Hematopoietic multipotent progenitor cell treated with erythropoietin and hydrocortisone succinate and interleukin-3 and kit ligand, for 4 days (in vitro differentiated cells): ENCODE data around the gene AGK.
"Not testable (repeated sequence)": the region's sequence is repeated elsewhere in the genome, so short reads cannot be mapped to it uniquely, and the experiment has no call there.

Source experiments
- DNase-seq: peaks from one replicate; pipeline ENCODE4 v3.0.0-alpha.2; 2015

Gene AGK

DNA sequence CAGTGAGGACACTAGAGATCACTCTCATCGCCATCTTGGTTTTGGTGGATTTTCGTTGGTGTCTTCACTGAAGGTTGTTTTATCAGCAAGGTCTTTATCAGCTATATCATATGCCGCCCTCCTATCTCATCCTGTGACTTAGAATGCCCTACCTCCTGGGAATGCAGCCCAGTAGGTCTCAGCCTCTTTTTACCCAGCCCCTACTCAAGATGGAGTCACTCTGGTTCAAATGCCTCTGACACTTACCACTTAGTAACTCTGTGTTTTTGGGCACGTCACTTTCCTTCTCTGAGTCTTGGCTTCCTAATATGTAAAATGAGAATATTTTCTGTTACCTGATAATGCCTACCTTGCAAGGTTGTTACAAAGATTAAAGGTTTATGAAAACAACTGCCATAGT, 37.7 kb downstream of the AGK start:
- DNase-seq = no peak

DNA sequence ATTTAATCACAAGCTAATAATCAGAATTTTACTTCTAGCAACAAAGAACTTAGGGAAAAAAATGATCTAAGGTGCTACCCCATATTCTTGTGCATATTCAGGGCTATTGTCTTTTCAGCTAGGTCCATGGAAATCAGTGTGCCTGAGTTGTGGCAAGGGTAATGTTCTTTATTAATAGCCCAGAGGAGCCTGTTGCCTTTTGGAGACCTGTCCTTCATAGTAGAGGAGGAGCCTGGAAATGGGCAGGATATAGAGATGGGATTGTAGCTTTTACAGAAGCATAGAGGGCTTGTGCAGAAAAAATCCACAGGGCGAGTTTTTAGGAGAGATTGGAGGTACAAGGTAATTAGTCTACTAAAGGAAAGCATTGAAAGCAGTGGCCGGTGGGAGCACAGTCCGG, 38.9 kb downstream of the AGK start:
- DNase-seq = no peak

DNA sequence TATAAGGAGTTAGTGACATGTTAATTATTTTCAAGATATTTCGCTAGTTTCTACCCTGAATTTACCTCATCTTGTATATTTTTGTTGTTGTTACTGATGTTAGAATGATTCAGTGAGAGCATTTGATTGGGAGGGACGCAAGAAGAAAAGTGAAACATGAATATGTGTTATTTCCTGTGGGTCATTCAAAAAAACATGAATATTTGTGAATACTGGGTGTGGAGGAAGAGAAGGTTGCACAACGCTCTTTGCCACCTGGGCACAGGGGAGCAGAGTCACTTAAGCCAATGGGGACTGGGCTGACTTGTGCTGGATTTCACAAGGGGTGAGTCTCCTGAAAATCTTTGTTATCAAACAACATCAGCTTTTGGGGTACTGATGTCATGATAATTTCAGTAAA, 39.5 kb downstream of the AGK start:
- DNase-seq = peak; percentile 2

DNA sequence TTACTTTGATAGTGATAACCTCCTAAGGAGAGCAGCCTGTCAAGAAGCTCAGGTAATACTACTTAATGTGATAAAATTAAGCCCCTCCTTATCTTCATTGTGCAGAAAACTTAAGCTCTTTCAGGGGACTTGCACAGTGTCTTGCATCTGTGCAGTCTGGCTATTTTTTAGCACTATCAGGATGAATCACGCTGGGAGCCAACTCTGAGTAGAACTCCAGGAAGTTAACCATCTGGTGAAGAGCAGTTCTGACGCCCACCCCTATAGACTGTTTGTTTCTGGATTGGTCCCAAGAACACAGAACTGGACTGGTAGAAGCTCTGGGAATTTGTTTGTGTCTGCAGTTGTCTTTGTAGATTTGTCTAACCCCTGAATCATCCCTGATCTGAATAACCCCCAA, 41.9 kb downstream of the AGK start:
- peak; percentile 55 for DNase-seq

DNA sequence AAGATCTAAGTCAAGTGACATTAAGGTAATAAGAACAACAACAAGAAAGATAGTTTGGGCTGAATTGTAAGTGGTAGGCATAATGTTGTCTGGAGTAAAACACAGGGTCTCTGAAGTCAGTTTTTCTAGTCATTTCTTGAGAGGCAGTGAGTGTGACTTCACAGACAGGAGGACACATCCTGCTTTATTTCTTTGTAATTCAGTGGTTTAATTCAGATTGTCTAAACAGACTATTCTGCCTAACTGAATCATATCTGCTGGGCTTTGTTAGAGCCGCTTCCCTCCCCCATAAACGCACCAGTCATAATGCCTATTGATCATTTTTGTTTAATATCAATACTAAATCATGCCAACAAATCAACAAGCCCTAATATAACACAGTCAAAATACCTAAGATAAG, 46.8 kb downstream of the AGK start:
- DNase-seq = no peak

DNA sequence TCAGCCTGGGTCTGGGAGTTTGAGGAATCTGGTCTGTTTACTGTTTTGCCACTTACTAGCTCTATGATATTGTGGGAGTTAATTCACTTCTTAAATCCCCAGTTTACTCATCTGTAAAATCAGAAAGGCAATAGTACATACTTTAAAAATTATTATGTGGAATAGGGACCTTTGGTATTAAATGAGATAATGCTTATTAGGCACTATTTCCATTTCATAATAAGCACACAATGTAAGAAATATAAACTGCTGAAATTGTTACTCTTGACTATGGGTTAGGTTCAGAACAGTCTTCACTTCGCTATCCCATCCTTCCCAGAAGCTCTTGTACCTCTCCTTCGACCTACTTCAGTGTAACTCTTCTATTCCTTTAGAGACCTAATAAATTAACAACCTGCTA, 47.2 kb downstream of the AGK start:
- no peak for DNase-seq

DNA sequence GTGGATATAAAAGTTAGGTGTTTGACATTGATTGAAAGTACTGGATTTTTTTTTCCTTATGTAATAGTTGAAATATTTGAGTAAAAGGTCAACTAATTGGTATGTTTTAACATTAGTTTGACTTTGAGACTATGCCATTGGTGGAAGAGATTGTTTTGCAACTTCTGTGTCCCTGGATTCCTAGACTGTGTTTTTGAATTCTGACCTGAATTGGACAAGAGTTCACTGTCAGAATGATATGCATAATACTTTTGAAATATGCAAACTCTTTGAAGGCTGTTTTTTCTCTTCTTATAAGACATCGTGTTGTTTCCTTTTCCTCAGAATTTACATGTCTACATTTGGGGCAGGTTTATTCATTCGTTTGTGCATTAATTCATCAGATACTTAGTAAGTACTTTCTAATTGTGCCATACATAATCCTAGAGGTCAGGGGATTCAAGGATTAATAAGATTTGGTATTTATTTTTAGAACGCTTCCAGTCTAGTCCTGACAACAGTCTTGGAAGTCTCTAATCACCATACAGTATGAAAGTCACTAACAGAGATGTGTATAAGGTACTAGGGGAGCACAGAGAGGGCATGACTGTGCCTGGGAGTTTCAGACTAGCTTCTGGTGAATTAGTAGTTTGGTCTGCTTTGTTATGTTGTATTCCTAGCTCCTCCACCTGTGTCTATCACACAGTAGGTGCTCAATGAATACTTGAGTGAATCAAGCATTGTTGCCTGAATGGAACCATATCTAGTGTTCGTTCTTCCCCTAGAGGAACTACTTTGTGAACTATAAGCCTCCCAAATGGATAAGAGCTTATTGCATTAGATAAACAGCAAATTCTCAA, 49.2 kb downstream of the AGK start:
- DNase-seq = no peak

DNA sequence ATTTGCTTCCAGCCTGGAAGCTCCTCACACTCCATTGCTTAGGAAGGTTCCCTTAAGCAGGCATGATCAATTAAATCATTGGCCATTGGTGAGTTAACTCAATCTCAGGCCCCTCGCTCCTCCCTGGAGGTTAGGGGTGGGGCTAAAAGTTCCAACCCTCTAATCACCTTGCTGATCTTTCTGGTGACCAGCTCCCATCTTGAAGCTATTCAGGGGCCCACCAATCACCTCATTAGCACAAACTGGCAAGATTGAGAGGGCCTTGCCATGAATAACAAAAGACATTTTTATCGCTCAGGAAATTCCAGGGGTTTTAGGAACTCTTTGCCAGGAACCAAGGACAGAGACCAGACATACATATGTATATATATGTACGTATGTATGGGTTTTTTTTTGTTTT, 58.4 kb downstream of the AGK start:
- no peak for DNase-seq

DNA sequence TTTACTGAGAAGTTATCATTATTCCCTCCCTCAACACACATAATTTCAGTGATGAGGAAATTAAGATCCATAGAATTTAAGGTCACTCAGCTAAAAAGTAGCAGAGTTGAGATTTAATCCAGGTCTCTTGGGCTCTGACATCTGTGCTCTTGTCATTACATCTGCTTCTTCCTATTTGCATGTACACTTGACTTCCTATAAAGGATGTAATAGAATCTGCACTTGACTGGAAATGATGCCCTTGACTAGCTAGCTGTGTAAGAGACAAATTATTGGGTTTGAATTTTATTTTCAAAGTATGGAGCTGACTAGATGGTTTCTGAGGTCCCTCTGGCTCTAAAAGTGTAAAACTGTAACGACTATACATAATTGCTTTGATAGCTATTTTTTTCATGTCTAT, 59.5 kb downstream of the AGK start:
- no peak for DNase-seq

DNA sequence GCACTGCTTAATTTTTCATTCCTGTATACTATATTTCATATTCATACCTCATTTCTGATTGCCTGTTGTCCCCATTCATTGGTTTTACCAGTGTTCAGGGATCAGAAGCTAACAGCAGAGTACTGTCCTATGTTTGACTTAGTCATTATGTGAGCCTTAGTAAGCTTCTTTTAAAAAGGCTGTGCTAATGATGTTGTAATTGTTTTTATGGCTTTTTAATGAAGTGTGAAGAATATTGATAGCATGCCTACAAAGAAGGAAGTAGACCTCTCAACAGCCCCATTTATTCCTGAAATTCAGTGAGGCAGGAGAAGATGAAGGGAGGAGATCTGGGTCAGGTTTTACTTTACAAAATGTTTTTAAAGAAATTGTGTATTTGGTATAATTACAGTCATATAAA, 61.7 kb downstream of the AGK start:
- DNase-seq = no peak

DNA sequence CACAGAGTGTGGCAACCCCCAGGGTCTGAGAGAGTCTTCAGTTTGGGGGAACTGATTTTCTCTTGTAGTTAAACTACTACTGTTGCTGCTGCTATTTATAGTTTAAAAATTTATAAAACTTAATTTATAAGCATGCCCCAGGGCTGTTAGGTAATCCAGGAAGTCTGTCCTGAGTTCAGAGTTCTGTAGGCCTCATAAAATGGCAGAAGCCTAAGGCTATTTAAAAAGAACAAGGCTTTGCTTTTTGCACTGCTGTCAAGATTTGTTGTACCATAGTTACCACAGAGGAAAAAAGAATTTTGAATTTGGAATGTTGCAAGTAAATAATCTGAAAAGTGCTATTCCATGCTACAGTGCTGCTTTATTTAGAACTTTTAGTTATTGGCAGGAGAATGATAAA, 66.1 kb downstream of the AGK start:
- no peak for DNase-seq

DNA sequence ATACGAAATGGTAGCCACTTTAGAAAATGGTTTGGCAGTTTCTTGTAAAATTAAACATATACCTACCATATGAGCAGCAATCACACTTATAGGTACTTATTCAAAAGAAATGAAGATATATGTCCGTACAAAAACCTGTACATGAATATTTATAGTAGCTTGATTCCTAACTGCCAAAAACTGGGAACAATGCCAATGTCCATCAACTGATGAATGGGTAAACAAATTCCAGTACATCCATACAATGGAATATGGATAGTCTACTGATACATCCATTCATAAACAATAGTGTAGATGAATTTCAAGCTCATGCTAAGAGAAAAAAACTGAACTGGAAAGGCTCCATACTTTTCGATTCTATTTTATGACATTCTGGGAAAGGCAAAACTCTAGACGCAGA, 68.5 kb downstream of the AGK start:
- DNase-seq = no peak

DNA sequence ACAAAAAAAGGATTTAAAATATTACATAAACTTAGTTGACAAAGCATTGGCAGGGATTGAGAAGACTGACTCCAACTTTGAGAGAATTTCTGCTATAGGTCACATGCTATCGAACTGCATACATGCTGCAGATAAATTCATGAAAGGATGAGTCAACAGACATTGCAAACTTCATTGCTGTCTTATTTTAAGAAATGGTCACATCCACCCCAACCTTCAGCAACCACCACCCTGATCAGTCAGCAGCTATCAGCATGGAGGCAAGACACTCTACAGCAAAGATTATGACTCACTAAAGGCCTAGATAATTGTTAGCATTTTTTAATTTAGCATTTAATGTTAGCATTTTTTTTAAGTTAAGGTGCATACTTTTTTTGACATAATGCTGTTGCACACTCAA, 73.6 kb downstream of the AGK start:
- no peak for DNase-seq

DNA sequence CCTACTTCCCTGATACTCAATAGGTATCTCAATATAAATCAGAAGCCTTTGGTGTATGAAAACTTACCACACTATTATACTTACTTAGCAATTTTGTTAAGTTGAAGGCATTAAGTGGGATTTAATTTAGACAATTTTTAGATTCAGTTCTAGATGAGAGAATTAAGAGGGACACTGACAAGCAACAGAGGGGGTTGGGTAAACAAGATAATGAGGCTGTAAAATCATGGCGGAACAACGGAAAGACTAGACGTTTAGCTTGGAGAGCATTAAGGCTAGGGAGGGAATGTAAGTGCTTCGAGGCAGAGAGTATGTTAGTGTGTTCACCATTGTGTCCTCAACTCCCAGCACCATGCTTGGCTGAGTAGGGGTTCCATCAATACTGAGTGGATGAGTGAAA, 79.4 kb downstream of the AGK start:
- no peak for DNase-seq

DNA sequence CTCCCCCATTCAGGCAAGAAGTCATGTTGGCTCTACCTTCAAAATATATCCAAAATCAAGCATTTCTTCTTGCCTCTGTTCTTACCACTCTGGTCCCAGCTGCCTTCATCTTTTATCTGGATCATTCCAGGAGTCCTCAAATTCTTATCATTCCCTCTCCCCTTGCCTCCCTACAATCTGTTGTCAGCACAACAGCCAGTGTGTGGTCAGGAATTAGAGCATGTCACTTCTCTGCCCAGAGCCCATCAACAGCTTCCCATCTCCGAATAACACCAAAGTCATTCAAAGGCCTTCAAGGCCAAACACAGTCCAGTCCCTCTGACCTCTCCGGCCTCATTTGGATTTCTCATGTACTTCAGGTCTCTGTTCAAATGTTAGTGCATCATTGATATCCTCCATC, 80.3 kb downstream of the AGK start:
- no peak for DNase-seq

DNA sequence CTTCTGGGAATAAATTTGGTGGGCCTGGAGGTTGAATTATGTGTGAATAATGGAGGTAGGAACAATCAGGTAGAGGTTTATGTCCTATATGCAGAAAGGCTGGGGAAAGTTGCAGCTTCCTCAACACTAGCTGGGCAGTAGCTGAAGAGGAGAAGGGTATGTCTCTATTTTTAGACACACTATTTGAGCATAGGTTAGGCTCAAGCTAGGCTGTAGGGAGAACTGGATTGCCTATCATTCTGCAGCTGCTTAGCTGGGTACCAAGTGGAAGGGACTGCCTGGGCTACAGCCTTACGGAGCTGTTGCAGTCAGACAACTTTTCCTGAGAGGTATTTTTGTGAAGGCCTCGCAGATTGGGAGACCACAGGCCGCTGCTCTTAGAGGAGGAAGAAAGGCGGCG, 82.9 kb downstream of the AGK start:
- no peak for DNase-seq

DNA sequence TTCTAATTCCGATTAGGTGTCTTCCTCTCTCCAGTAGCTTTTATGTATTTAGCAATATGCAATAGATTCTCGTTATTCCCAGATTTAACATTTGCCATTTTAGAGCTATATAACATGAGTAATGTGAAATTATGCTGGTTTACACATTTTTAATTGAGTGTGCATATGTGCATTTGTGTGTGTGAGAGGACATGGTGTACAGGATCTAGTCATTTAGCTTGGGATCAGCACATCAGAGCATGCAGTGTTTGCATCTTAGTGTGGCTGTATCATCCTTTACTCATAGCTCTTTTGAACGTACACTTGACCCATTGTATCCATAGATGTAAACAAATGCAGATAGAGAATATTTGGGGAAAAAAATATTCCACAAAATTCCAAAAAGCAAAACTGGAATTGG, 84.8 kb downstream of the AGK start:
- no peak for DNase-seq

DNA sequence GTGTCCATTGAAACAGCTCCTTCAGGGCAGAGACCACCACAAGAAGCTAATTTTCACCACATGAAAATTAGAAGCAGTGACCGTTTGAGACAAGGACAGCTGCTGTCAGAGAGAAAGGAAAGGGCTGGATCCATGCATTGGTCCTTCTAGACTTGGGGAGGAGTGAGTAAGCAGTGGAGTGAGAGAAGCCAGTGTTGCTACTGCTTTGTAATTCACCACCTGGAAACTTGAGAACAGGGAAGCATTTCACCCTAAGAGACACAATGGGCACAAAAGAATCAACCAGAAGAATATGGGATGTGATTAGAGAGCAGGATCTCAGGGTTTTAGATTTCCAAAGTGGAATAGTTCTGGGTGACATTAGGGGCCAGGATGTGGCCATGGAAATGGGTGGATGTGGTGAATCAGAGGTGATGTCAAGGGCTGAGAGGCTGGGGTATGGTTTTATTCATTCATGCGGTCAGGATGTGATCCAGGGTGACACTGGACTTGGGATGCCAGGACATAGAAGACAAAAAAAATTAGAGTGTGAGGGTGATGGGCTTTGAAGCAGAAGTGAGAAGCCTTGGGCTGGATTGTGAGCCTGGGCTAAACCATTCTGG, 89.1 kb downstream of the AGK start:
- no peak for DNase-seq

DNA sequence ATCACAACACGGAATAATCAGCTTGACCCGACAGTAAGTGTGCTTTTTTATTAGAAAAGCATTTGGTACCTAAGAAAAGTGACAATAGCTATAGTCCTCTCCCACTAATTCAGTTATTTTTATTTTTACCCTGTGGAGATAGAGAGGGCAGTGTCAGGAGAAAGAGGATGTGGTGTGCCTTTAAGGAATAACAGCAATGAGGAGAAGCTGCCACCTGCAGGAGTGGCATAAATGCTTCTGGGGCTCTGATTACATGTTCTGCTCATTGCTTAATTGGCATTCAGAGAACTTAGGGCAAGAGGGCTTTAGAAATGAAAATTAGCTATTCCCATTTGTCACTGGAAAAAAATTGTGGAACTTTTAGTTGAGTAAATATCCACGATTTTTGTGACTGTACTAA, 90.7 kb downstream of the AGK start:
- no peak for DNase-seq

DNA sequence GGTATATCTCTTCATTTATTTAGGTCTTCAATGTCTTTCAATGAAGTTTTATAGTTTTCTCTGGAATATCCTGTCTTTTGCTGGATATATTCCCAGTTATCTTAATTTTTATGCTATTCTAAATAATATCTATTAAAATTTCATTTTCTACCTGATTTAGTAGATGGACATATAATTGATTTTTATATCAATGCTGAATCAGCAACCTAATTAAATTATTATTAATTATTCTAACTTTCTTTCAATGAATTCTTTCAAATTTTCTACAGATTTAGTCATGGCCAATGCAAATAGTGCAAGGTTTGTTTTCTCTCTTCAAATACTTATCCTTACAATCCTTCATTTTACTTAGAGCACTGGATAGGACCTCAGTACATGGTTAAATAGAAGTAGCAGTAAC, 94.0 kb downstream of the AGK start:
- no peak for DNase-seq

DNA sequence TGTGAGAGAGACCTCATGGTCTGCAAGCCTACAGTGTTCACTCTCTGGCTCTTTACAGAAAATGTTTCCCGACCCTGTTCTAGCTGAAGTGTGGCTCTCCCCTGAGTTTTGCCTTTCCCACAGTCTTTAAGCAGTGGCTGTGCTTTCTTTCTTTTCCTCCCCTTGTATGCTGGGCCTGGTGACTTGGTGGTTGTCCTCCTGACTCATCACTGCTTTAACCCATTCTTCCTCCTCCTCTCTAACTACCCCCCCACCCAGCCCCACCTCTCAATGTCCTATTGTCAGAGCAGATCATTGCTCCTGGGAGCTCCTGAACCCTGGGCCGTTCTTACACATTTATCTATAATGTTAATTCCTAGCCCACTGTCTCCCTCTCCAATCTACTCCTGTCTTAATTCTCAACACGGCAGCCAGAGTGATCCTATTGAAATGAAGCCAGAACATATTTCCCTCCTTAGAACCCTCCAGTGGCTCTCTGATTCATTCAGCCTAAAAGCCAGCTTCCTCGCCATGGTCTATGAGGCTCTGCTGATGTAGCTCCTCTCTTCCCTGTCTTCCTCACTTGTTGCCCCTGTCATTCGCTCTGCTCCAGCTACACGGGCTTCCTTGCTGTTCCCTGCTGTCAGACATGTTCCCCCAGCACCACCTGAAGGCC, 95.7 kb downstream of the AGK start:
- DNase-seq = no peak

DNA sequence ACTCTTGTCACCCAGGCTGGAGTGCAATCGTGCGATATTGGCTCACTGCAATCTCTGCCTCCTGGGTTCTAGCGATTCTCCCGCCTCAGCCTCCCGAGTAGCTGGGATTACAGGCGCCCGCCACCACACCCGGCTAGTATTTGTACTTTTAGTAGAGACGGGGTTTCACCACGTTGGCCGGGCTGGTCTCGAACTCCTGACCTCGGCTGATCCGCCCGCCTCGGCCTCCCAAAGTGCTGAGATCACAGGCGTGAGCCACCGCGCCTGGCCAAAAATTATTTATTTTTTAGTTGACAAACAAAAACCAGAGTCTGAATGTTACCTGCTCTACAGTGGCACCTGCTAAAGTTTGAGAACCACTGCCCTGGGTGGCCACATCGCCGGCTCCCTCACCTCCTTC, 96.5 kb downstream of the AGK start:
- DNase-seq = not testable (repeated sequence)

DNA sequence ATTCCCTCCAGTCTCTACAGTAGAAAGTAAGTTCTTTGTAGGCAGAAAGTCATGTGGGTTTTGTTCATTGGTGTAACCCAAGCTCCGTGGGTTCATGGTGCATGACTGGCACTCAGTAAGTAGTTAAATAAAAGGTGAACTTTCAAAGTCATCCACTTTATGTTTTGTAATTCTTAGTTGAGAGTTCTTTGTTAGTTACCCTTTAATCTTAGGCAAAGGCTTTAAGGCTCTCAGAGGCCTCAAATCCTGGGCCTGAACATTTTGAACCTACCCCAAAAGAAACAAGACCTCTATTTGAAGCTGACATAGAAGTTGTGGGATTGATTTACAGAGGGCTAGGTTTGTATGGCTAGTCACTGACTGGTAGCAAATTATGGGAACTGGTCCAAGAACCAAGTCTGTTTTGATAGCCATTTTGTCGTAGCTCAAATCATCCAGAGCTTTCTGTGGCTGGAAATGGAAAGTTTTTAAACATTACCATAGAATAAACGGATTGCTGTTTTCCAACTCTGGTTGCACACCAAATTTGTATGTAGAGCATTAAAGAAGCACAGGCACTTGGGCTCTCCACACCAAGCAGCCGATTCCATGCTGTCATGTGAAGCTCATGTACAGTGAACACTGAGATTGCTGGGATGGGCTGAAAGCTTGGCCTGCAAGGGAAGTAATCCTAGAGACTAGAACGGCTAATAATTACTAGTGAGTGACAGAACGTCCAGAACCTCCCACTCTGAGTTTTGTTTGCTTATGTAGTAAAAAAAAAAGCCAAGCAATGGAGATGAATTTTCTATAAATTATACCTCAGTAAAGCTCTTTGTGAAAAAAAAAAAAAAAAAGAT, 97.3 kb downstream of the AGK start:
- no peak for DNase-seq
